Kidney (tissue), 22 donors: Measurements from ENCODE around the gene PRICKLE1. TPM values are rescaled to one million over a fixed set of nuclear protein-coding genes. Genes with fewer than 3 reads are reported as not detected.

Experiments
- DNase-seq, 5 donors: peaks; one replicate each; pipeline ENCODE4 v3.0.0-alpha.2; 2013 to 2020
- FAIRE-seq: peaks from 2 replicates; lab custom pipeline; 2012; peaks lifted over from hg19 to GRCh38; lab: Jason Lieb, UNC
- H3K27ac ChIP-seq, 2 donors: one replicate each; pipeline ENCODE4 v1.7.0; 2013; ENCODE audit warnings: low read depth in 2 of 2, low read length in 2 of 2, inconsistent platforms in 1 of 2
- H3K27me3 ChIP-seq: one replicate; pipeline ENCODE4 v1.7.1; 2013; ENCODE audit warnings: low read length, inconsistent platforms; ENCODE audit not compliant: control insufficient read depth, insufficient read depth
- H3K36me3 ChIP-seq, 3 donors: one replicate each; pipeline versions ENCODE4 v1.7.0 to v1.7.1; 2013; ENCODE audit warnings: low read length in 3 of 3, control low read depth in 1 of 3, inconsistent platforms in 1 of 3; ENCODE audit not compliant: insufficient read depth in 3 of 3, control insufficient read depth in 2 of 3
- H3K4me1 ChIP-seq, 3 donors: one replicate each; pipeline versions ENCODE4 v1.7.0 to v1.7.1; 2013; ENCODE audit warnings: low read length in 3 of 3, inconsistent platforms in 1 of 3, low read depth in 1 of 3; ENCODE audit not compliant: control insufficient read depth in 2 of 3, insufficient read depth in 2 of 3
- H3K4me3 ChIP-seq, 3 donors: one replicate each; pipeline versions ENCODE4 v1.7.0 to v1.8.1; 2013; ENCODE audit warnings: low read length in 3 of 3, control low read depth in 1 of 3, inconsistent platforms in 1 of 3
- H3K9ac ChIP-seq, 3 donors: one replicate each; pipeline versions ENCODE4 v1.7.0 to v1.7.1; 2013; ENCODE audit warnings: low read length in 3 of 3, control low read depth in 1 of 3, inconsistent platforms in 1 of 3
- H3K9me3 ChIP-seq, 3 donors: one replicate each; pipeline versions ENCODE4 v1.7.0 to v1.7.1; 2013; ENCODE audit warnings: low read length in 3 of 3, control low read depth in 1 of 3, inconsistent platforms in 1 of 3; ENCODE audit not compliant: control insufficient read depth in 2 of 3, insufficient read depth in 1 of 3
- intact Hi-C: fragments of 100-400 bp; cut with DNase I; formaldehyde crosslinking; loops from one replicate; pipeline ENCODE4 v1.11.1; 2022
- long read RNA-seq, 10 donors: library from polyadenylated mRNA in 1 of 10; unstranded in 1 of 10; transcript quantifications; one replicate each; pipeline ENCODE4 v2.0.0 and lab custom pipeline, GENCODE V29; 2021 to 2026
- polyA plus RNA-seq: library from polyadenylated mRNA; stranded (reverse); fragments of 350-450 nt; fragmentation: Illumina TruSeq; extraction: RNeasy Lipid Tissue Mini Kit (QIAGEN cat#74804); gene quantifications from one replicate; pipeline ENCODE4 v1.2.3, GENCODE V29; 2014; ENCODE audit warnings: low read depth, low replicate concordance; ENCODE audit not compliant: insufficient read depth
- total RNA-seq: library from RNA; stranded (reverse); fragmentation: NEBNext Ultra II Directional; extraction: Animal tissue kit (Norgen Biotek cat#: 25700); gene quantifications from one replicate; pipeline ENCODE4 v1.2.1, GENCODE V29; 2021
- TF ChIP-seq, protein P1 (sequence below): IDR thresholded peaks from 3 replicates; pipeline ENCODE4 v1.5.1; 2012; ENCODE audit warnings: mild to moderate bottlenecking, moderate library complexity, borderline replicate concordance; ENCODE audit not compliant: insufficient read depth; ENCODE audit errors: extremely low read depth
- donor health status: control.
- donor health status: control.
- donor health status: control.
- donor health status: control.
- donor health status: control.
- donor health status: DM: yes; HTN: yes; CAD: no.
- donor health status: Normal renal cell carcinoma (clear cell type).

Gene PRICKLE1
- total RNA-seq = 21.7 TPM
- polyA plus RNA-seq = 3.9 TPM
- long read RNA-seq, donor 1, full-length matches to known transcripts = 5 of 5 reads
- long read RNA-seq, donor 1, partial matches to known transcripts = 0 of 5 reads
- long read RNA-seq, donor 1, other reads (novel, unspliced or antisense) = 0 of 5 reads
- long read RNA-seq, donor 2, full-length matches to known transcripts = 9 of 18 reads
- long read RNA-seq, donor 2, partial matches to known transcripts = 9 of 18 reads
- long read RNA-seq, donor 2, other reads (novel, unspliced or antisense) = 0 of 18 reads
- long read RNA-seq, donor 3, full-length matches to known transcripts = 13 of 28 reads
- long read RNA-seq, donor 3, partial matches to known transcripts = 15 of 28 reads
- long read RNA-seq, donor 3, other reads (novel, unspliced or antisense) = 0 of 28 reads
- long read RNA-seq, donor 4, full-length matches to known transcripts = 9 of 29 reads
- long read RNA-seq, donor 4, partial matches to known transcripts = 20 of 29 reads
- long read RNA-seq, donor 4, other reads (novel, unspliced or antisense) = 0 of 29 reads
- long read RNA-seq, donor 5 = 0 reads
- long read RNA-seq, donor 6, partial matches to known transcripts = 0 of 1 reads
- long read RNA-seq, donor 6, other reads (novel, unspliced or antisense) = 0 of 1 reads
- long read RNA-seq, donor 7, full-length matches to known transcripts = 6 of 12 reads
- long read RNA-seq, donor 7, partial matches to known transcripts = 2 of 12 reads
- long read RNA-seq, donor 7, other reads (novel, unspliced or antisense) = 4 of 12 reads
- long read RNA-seq, donor 8, full-length matches to known transcripts = 5 of 17 reads
- long read RNA-seq, donor 8, partial matches to known transcripts = 12 of 17 reads
- long read RNA-seq, donor 8, other reads (novel, unspliced or antisense) = 0 of 17 reads
- long read RNA-seq, donor 9, full-length matches to known transcripts = 2 of 32 reads
- long read RNA-seq, donor 9, partial matches to known transcripts = 30 of 32 reads
- long read RNA-seq, donor 9, other reads (novel, unspliced or antisense) = 0 of 32 reads
- long read RNA-seq, donor 10, full-length matches to known transcripts = 3 of 11 reads
- long read RNA-seq, donor 10, partial matches to known transcripts = 8 of 11 reads
- long read RNA-seq, donor 10, other reads (novel, unspliced or antisense) = 0 of 11 reads

DNA sequence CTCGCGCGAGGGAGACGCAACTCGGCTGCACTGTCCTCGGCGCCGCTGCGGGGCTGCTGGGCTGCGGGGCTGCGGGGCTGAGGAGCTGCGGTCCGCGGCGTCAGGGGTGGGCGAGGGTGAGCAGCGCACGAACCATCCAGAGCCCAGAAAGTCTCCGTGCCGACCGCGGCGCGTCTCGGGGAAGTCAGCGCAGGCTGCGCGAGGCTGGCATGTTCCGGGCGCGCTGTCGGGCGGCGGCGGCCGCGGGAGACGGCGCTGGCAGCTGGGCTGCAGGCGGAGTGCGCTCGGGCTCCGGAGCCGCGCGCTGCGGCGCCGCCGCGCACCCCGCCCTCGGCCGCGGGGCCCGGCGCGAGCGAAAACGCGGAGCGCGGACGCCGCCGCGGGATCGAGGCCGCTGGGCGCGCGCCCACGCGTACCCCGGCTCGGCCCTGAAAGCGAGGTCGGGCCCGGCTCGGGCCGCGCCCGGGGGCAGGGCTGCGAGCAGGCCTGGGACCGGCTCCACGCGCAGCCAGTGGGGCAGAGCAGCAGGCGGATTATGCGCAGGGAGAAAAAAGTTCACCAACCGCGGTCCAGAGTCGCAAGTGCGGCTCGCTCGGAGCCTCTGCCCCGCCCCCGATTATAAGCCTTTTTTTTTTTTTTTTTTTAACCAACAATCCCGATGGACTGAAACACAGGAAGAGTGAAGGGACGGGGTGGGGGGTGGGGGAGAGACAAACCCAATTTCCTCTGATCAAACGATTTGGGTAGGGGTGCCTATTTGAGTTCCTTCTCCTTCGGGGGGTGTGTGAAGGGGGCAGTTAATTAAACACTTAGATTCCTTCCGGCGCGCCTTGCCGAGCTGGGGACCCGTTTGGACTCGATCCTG lies at the start of gene PRICKLE1:
PRICKLE1 (minus strand) TSS at position 282 of the 865 bp plus-strand sequence. CDS start 117,230 bp downstream, outside the sequence.
- intact Hi-C loops = loop anchor here (10.0 kb wide), 1 partner anchor 105 kb away; no protein-coding TSS in a partner anchor
- TF ChIP-seq, protein P1, sequence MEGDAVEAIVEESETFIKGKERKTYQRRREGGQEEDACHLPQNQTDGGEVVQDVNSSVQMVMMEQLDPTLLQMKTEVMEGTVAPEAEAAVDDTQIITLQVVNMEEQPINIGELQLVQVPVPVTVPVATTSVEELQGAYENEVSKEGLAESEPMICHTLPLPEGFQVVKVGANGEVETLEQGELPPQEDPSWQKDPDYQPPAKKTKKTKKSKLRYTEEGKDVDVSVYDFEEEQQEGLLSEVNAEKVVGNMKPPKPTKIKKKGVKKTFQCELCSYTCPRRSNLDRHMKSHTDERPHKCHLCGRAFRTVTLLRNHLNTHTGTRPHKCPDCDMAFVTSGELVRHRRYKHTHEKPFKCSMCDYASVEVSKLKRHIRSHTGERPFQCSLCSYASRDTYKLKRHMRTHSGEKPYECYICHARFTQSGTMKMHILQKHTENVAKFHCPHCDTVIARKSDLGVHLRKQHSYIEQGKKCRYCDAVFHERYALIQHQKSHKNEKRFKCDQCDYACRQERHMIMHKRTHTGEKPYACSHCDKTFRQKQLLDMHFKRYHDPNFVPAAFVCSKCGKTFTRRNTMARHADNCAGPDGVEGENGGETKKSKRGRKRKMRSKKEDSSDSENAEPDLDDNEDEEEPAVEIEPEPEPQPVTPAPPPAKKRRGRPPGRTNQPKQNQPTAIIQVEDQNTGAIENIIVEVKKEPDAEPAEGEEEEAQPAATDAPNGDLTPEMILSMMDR = no peak
- FAIRE-seq = no peak
- peak; percentile 46 to 79 (median 75) for DNase-seq
- Histone ChIP-seq H3K27ac (no peak within 1 kb of the TSS), H3K36me3 (no peaks in the 10 kb centered on the region), H3K9me3 (no peaks in the 10 kb centered on the region), H3K4me3 (peak within 1 kb of the TSS; percentile 58 to 87 (median 83)), H3K27me3 (no peaks in the 10 kb centered on the region), H3K9ac (peak within 1 kb of the TSS; percentile 46 to 56 (median 50)), H3K4me1 (peaks cover 0 to 7% (median 0%) of the 10 kb centered on the region in 3 donors)

DNA sequence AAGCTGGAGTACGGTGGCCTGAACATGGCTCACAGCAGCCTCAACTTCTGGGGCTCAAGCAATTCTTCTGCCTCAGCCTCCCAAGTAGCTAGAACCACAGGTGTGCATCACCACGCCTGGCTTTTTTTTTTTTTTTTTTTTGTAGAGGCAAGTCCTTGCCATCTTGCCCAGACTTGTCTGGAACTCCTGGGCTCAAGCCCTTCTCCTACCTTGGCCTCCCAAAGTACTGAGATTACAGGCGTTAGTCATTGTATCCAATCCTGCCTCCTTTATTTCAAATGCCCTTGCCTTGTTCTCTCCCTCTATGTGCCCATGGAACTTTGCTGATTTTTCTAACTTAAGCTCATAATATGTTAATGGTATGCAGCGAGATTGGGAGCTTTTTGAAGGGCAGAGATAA lies 49.2 kb upstream of the PRICKLE1 start:
- Histone ChIP-seq H3K9me3 (no peaks in the 10 kb centered on the region), H3K9ac (no peak overlapping the region), H3K4me1 (no peaks in the 10 kb centered on the region), H3K4me3 (no peak overlapping the region), H3K36me3 (no peaks in the 10 kb centered on the region), H3K27me3 (no peaks in the 10 kb centered on the region), H3K27ac (no peak overlapping the region)
- TF ChIP-seq, protein P1 = no peak
- no peak for FAIRE-seq
- DNase-seq = no peak
- intact Hi-C loops = no loop called here

DNA sequence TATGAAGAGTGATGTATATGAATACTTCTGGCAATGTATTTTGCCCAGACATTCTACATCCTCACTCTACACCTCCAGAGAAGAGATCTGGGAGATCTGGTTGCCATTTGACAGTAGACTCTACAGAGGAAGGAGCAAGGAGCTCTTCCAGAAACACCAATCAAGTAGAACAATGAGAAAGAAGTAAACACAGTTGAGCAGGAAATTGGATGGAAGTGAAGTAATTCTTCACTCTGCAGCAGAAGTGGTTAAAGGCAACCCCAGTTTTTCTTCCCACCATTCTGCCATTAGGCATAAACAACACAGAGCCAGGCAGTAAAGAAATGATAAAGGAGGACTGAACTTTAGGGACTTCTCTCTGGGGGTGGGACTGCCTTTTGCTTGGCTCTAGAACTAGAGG lies 48.5 kb upstream of the PRICKLE1 start:
- intact Hi-C loops = no loop called here
- H3K9me3 ChIP-seq = no peaks in the 10 kb centered on the region
- no peaks in the 10 kb centered on the region for H3K36me3 ChIP-seq
- FAIRE-seq (no peak), DNase-seq (no peak)
- H3K9ac ChIP-seq = no peak overlapping the region
- H3K4me3 ChIP-seq = no peak overlapping the region
- TF ChIP-seq, protein P1 = no peak
- H3K27ac ChIP-seq = no peak overlapping the region
- no peaks in the 10 kb centered on the region for H3K27me3 ChIP-seq
- no peaks in the 10 kb centered on the region for H3K4me1 ChIP-seq
